Right renal pelvis (tissue), 4 donors: ENCODE data around the gene ADK. TPM values are rescaled to one million over a fixed set of nuclear protein-coding genes. Genes with fewer than 3 reads are reported as not detected.
"Not testable (repeated sequence)": the region's sequence is repeated elsewhere in the genome, so short reads cannot be mapped to it uniquely, and the experiment has no call there.

Source experiments
- DNase-seq, 4 donors: peaks; one replicate each; pipeline ENCODE4 v3.0.0-alpha.2; 2013; ENCODE audit warnings: low read depth in 4 of 4, low spot score in 3 of 4, missing footprints in 1 of 4
- polyA plus RNA-seq, 4 donors: library from polyadenylated mRNA; unstranded; fragments of 120-200 nt; gene quantifications; one replicate each; pipeline ENCODE4 v1.2.1, GENCODE V29; 2013; ENCODE audit not compliant: insufficient read length in 4 of 4

The ADK gene
- polyA plus RNA-seq, 4 donors = 31.1 to 37.3 (median 33.0) TPM

DNA sequence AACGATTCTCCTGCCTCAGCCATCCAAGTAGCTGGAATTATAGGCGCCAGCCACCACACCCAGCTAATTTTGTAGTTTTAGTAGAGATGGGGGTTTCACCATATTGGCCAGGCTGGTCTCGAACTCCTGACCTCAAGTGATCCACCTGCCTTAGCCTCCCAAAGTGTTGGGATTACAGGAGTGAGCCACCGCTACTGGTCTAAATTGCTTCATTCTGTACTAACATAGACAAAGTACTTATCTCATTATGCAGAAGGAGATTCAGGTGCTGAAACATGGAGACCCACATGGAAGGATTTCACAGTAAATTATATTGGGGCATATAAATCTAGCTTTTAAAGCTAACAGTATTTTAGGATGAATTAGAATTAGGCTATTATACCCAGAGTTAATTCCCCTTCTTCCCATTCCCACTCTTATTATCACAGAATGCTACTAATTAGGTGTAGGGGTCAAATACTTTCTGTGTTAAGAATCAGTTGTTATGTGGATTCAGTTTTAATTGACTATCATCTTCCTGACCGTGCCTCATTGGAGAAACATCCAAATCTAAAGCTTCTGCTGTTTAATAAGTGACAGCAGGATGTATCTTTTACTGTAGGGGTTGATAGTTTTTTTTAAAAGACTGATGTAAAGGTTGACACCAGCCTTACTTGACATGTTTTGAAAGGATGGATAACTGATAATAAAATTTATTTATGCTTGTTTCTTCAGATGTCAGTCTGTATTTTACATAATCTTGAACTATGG lies 27.2 kb downstream of the ADK start:
- no peak for DNase-seq

DNA sequence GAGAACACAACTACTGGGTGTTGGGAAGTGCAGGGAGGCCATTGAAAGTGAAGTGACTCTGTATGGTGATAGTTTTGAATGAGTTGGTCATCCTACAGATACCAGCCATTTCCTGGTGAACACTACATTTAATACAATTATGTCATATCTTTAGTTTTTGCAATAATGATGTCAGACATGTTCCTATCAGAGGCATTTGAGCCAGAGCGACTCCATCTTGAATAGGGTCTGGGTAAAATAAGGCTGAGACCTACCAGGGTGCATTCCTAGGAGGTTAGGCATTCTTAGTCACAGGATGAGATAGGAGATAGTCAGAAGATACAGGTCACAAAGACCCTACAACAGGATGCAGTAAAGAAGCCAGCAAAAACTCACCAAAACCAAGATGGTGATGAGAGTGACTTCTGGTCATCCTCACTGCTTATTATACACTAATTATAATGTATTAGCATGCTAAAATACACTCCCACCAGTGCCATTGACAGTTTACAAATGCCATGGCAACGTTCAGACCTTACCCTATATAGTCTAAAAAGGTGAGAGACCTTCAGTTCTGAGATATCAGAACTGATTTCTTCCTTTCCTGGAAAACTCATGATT lies 28.2 kb downstream of the ADK start:
- DNase-seq = no peak

DNA sequence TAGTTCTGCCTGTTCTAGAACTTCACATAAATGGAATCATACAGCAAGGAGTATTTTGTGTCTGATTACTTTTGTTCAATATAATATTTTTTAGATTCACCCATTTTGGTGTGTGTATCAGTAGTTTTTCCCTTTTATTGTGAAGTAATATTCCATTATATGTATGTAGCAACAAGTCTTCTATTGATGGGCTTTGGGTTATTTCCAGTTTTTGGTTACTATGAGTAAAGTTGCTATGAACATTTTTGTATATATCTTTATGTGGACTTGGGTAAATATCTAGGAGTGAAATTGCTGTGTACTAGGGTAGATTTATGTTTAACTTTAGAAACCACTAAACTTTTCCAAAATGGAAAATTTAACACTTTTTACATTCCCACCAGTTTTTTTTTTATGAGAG lies 35.7 kb downstream of the ADK start:
- DNase-seq = no peak

DNA sequence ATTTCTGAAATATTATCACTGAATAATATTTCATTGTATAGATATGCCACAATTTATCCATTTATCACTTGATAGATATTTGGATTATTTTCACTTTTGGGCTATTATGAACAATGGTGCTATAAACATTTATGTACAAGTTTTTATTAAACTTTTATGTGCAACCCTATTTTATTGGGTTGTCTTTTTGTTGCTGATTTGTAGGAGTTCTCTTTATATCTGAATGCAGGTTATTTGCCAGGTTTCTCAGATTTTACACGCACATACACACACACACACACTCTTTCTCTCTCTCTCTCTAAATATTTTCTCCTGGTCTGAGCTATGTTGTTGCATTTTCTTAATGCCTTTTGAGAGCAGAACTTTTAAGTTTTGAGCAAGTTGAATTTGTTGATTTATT lies 36.2 kb downstream of the ADK start:
- DNase-seq = no peak

DNA sequence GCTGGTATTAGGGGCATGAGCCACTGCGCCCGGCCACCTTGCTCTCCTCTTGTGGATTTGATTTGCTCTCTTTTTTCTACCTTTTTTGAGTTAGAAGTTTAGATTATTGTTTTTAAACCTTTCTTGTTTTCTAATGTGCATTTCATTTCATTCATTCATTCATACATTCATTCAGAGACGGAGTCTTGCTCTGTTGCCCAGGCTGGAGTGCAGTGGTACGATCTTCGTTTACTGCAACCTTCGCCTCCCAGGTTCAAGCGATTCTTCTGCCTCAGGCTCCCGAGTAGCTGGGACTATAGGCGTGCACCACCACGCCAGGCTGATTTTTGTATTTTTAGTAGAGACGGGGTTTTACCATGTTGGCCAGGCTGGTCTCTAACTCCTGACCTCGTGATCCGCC lies 37.6 kb downstream of the ADK start:
- DNase-seq = not testable (repeated sequence)

DNA sequence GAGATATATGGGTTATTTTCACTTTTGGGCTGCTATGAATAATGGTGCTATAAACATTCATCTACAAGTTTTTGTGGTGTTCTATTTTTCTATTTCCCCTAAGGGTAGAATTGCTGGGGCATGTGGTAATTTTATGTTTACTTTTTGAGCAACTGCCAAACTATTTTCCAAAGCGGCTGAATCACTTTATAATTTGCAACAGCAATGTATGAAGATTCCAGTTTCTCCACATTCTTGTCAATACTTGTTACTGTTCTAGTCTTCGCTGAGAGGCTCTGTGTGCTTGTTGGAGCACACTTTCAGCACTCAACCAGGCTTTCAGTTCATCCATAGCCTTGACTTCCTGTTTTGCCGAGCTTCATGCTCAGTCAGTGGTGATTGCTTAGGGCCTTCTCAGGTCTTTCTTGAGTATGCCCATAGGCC lies 39.0 kb downstream of the ADK start:
- peak in 1 of 4 donors; percentile 12 for DNase-seq

DNA sequence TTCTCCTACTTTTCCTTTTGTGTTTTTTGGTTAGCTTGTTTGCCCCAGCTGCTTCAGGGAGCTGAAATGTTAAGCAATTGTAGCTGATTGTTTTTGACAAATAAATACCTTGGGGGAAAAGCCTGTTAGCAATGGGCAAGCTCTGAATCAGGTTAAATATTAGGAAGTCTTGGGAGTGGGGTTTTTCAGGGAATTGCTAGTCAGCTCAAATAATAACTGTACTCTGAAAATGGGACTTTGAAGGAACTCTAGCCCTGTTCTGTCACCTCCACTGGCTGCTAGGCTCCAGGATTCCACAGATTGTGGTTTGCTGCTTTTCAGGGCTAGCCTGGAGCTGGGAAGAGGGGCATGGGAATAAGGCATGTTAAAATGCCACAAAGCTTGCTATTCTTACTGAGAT lies 39.5 kb downstream of the ADK start:
- no peak for DNase-seq

DNA sequence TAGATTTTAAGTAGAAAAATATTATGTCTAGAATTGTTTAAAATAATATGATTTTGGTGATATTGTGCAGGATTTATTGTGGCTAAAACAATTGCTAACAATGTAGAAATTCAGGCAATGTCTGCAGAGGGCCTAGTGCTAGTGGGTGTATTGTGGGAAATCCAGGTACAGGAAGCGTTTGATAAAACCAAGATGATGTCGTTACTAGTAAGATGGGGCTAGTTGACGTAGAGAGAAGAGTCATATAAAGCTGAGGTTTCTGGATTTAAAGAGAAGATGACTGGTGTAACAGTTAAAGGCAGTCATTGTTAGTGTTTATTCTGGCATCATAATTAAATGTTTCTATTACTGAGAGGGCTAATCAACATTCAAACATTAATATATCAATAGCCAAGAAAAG lies 43.5 kb downstream of the ADK start:
- DNase-seq = no peak

DNA sequence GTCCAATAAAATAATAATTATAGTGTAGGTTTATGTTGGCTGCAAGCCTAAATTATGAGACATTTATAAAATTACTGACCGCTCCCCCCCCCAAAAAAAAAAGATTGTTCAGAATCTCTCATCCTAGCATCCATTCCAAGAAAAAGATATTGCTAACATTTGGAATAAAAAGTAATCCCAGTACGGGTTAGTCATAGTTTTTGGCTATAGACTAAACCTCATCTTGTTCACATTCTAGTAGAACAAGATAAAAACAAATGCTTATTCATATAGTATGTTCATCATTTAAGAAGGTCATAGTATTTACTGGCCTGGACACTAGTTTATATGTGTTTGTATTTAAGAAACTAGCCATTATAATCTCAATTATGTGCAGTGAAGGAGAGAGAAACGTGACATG lies 44.0 kb downstream of the ADK start:
- DNase-seq = no peak

DNA sequence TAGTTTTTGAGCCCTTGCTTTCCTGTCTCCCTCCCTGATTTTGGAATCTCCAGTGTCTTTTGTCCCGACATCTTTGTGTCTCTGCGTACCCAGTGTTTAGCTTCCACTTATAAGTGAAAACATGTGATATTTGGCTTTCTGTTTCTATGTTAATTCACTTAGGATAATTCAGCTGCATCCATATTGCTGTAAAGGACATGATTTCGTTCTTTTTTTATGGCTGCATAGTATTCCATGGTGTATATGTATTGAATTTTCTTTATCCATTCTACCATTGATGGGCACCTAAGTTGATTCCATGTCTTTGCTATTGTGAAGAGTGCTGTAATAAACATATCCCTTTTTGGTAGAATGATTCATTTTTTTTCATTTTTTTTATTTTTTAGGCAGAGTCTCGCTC lies 48.3 kb downstream of the ADK start:
- no peak for DNase-seq

DNA sequence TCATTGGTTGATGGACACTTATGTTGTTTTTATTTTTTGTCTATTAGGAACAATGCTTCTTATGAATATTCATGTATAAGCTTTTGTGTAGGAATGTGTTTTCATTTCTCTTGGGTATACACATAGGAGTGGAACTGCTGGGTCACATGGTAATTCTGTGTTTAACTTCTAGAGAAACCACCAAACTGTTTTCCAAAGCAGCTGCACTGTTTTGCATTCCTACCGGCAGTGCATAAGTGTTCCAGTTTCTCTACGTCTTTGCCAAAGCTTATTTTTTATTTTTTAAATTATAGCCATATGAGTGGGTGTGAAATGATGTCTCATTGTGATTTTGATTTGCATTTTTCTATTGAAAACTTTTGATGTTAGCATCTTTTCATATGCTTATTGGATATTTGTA lies 51.3 kb downstream of the ADK start:
- DNase-seq = no peak

DNA sequence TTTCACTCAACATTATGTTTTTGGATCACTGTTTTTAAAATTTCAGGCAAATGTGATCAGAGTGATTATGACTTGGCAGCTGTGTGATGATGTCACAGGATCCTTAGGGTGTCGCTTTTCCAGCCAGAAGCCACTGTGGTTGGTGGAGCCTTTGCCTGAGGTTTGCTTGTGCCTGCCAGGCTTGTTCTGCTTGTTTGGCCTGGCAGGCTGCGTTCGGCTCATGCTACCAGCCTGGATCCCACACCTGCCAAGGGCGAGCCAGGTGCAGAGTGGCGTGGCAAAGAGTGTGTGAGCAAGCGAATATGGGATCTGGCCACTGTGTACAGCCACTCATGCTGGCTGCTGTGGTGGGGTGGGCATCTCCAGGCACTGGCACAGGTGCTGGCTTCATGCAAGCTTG lies 55.7 kb downstream of the ADK start:
- DNase-seq = no peak

DNA sequence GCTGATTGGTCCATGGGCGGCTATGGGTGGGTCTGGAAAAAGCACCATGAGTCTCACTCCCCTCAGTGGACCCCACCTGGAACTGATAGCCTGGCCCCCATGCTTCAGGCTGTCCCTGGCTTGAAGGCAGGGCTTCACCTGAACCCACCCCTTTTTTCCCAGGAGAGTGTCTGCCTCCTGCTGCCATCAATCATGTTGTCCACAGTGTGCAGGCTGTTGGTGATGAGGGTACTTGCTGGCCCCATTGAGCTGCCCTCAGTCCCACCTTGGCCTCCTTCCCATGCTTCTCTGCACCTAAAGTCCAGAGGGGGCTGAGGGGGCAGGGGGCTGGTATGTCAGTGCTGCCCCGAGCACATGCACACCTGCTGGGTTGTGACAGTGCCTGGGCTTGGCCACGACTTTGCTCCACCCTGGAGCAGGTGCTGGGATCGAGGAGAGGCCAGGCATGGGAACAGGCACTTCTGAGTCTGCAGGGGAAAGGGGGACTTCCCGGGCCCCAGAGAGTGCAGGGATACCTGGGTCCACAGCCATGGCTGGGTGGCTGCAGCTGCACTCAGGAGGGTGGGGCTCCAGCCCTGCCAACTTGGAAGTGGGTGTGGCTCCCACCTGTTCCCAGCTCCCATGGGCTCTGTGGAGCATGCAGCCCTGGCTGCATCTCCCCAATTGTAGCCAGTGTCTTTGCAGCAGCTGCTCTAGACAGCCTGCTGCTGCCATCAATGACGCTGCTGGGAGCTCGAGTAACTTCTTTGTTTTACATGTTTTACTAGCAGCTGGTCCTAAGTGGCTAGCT lies 56.9 kb downstream of the ADK start:
- no peak for DNase-seq

DNA sequence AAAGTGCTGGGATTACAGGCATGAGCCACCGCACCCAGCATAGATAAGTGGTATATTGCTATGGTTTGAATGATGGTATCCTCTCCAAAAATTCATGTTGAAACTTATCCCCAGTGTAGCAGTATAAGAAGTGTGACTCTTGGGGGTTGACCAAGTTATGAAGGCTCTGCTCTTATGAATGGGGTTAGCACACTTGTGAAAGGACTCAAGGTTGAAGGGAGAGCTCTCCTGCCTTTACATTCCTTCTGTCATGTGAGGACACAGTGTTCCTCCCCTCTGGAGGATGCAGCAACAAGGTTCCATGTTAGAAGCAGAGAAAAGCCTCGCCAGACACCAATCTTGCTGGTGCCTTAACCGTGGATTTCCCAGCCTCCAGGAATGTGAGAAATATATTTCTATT lies 58.0 kb downstream of the ADK start:
- DNase-seq = no peak

DNA sequence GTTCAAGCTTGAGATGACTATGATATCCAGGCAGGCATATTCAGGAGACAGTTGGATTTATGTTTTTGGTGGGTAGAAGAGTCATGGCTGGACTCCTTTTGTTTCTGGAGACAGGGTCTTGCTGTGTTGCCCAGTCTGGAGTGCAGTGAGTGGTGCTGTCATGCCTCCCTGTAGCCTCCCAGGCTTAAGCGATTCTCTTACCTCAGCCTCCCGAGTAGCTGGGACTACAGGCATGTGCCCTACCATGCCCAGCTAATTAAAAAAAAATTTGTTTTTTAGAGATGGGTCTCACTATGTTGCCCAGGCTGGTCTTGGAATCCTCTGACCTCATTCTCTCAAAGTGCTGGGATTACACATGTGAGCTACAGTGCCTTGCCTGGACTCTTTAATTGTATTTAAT lies 62.0 kb downstream of the ADK start:
- no peak for DNase-seq

DNA sequence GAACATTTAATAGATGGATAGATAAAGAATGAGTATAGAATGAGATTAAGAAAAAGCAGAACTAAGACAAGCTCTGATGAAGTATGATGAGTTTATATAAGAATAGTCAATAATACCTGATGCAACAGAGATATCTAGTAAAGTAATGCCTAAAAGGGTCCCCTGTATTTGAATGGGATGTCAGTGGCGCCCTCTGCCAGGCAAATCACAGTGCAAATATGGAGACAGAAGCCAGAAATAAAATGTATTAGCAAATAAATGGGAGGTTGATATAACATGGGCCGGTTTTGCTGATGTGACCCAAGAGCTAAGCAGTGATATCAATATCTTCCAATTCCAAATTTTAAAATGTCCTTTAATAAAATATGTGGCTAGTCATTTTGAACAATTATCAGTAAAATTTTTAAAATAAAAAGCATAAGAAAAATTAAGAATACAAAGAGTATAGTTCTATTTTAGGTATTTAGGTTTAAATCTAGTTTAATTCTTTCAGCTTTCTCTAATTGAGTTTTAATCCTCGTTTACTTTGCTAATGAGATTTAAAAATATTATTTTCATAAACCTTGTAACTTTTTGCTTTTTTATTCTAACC lies 62.6 kb downstream of the ADK start:
- no peak for DNase-seq

DNA sequence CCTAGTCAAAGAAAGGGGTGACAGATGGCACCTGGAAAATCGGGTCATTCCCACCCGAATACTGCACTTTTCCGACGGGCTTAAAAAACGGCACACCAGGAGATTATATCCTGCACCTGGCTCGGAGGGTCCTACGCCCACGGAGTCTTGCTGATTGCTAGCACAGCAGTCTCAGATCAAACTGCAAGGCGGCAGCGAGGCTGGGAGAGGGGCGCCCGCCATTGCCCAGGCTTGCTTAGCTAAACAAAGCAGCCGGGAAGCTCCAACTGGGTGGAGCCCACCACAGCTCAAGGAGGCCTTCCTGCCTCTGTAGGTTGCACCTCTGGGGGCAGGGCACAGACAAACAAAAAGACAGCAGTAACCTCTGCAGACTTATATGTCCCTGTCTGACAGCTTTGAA lies 66.1 kb downstream of the ADK start:
- not testable (repeated sequence) for DNase-seq

DNA sequence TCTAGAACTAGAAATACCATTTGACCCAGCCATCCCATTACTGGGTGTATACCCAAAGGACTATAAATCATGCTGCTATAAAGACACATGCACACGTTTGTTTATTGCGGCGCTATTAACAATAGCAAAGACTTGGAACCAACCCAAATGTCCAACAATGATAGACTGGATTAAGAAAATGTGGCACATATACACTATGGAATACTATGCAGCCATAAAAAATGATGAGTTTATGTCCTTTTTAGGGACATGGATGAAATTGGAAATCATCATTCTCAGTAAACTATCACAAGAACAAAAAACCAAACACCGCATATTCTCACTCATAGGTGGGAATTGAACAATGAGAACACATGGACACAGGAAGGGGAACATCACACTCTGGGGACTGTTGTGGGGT lies 71.4 kb downstream of the ADK start:
- not testable (repeated sequence) for DNase-seq

DNA sequence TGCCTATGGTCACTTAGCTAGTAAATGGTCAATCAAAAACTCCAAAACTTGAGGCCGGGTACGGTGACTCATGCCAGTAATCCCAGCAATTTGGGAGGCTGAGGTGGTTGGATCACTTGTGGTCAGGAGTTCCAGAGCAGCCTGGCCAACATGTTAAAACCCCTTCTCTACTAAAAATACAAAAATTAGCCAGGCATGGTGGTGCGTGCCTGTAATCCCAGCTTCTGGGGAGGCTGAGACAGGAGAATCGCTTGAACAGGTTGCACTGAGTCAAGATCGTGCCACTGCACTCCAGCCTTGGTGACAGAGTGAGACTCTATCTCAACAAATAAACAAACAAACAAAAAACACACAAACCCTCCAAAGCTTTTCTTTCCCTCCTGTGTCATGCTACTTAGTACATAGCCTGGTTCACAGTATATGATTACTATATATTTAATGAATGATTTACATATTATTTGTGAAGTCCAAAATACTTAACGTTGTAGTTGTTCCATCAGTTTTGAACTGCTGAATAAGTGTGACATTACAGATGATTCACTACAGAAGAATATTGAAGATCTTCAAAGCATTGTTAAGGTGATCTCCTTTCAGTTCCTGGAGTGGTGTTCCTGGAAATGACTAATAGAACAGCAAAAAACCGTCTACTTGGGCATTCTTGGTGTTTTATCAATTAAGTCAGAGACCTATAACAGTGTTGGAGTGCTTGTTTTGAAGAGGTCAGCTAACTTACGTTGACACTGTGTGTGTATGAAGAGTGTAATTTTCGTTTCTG lies 72.9 kb downstream of the ADK start:
- DNase-seq = no peak

DNA sequence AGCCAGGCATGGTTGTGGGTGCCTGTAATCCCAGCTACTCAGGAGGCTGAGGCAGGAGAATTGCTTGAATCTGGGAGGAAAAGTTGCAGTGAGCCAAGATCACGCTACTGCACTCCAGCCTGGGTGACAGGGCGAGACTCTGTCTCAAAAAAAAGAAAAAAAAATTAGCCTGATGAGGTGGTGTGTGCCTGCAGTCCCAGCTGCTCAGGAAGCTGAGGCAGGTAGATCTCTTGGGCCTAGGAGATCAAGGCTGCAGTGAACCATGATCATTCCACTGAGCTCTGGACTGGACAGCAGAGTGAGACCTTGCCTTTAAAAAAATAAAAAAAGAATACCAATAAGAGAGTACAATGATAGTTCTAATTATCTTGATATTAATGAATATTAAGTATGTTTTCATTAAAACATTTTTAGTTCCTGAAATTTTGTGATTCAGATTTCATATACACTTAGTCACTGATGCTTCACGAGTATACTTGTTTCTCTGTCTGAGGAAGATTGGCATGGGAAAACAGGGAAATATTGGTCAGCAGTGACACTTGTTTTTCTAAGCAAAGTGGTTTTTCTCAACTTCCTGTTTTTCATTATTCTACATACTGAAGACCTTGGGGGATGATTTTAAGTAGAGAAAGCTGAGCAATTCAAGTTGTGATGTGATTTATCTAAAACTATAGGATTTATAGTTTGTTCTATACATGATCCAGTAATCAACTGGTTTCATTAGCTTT lies 76.8 kb downstream of the ADK start:
- no peak for DNase-seq
